Cardiac muscle cell (in vitro differentiated cells and primary cell): Measurements from ENCODE around the gene ZNF142. TPM values are rescaled to one million over a fixed set of nuclear protein-coding genes. Genes with fewer than 3 reads are reported as not detected.

ENCODE experiments used
- DNase-seq, 2 donors: peaks; one replicate each; pipeline versions ENCODE4 v3.0.0 to v3.0.0-alpha.2; 2010 to 2017; ENCODE audit warnings: low read depth in 1 of 2, low spot score in 1 of 2
- H3K27ac ChIP-seq: fragments of 200-600 bp; sonication (generic); 2 replicates; pipeline ENCODE4 v1.5.1; 2016
- H3K27me3 ChIP-seq: fragments of 200-600 bp; sonication (generic); 2 replicates; pipeline ENCODE4 v1.6.0; 2016; ENCODE audit warnings: control low read depth
- H3K36me3 ChIP-seq: fragments of 200-600 bp; sonication (generic); 2 replicates; pipeline ENCODE4 v1.5.1; 2016; ENCODE audit warnings: control low read depth
- H3K4me1 ChIP-seq: fragments of 200-600 bp; sonication (generic); 2 replicates; pipeline ENCODE4 v1.8.1; 2017; ENCODE audit warnings: low read depth, mild to moderate bottlenecking, mixed run types
- H3K4me3 ChIP-seq: fragments of 200-600 bp; sonication (generic); 2 replicates; pipeline ENCODE4 v1.5.1; 2016; ENCODE audit warnings: mild to moderate bottlenecking
- H3K9me3 ChIP-seq: fragments of 200-600 bp; sonication (generic); 2 replicates; pipeline ENCODE4 v1.5.1; 2017; ENCODE audit warnings: low read depth, mild to moderate bottlenecking, control low read depth
- CTCF ChIP-seq: IDR thresholded peaks from 2 replicates; pipeline ENCODE4 v1.5.1; 2012; ENCODE audit warnings: low read depth, mild to moderate bottlenecking, low read length
- polyA plus RNA-seq: library from polyadenylated mRNA; unstranded; fragments of >200 nt; fragmentation: Nextera tagmentation; extraction: Ambion mirVana; gene quantifications from 2 replicates; pipeline ENCODE4 v1.2.1, GENCODE V29; 2016
- total RNA-seq: library from RNA; depleted of rRNA; stranded (reverse); fragments of >200 nt; gene quantifications from 2 replicates; pipeline ENCODE4 v1.2.3, GENCODE V29; 2016

Gene ZNF142
- total and polyA plus RNA-seq, 2 experiments from 2014 or later = 7.6 to 29.4 TPM

GRCh38 chr2:218679119-218679518 lies 19.7 kb upstream of the ZNF142 start:
- H3K4me3 ChIP-seq = no peak overlapping the region
- peaks cover 20% of the 10 kb centered on the region for H3K36me3 ChIP-seq
- H3K9me3 ChIP-seq = no peaks in the 10 kb centered on the region
- TF ChIP-seq CTCF = no peak
- H3K27ac ChIP-seq = no peak overlapping the region
- no peak for DNase-seq
- no peaks in the 10 kb centered on the region for H3K4me1 ChIP-seq
- no peaks in the 10 kb centered on the region for H3K27me3 ChIP-seq

GRCh38 chr2:218671654-218672566 lies 12.5 kb upstream of the ZNF142 start, which contains the start of the genes RNF25 and STK36:
Gene RNF25, minus strand, starts transcription at chr2:218672002. Its CDS starts 32 bp downstream, at chr2:218671970.
Gene STK36, plus strand, starts transcription at chr2:218672086. Its CDS starts 744 bp downstream, at chr2:218672830.
- H3K27ac ChIP-seq = peak within 1 kb of the TSS; percentile 81
- peaks cover 3% of the 10 kb centered on the region for H3K4me1 ChIP-seq
- peaks cover 10% of the 10 kb centered on the region for H3K36me3 ChIP-seq
- no peaks in the 10 kb centered on the region for H3K9me3 ChIP-seq
- no peak for TF ChIP-seq CTCF
- DNase-seq = peak; percentile 93 to 94
- H3K27me3 ChIP-seq = no peaks in the 10 kb centered on the region
- H3K4me3 ChIP-seq = peak within 1 kb of the TSS; percentile 82

GRCh38 chr2:218671097-218671653 lies 11.8 kb upstream of the ZNF142 start:
- TF ChIP-seq CTCF = no peak
- peak in 1 of 2 donors; percentile 9 for DNase-seq
- Histone ChIP-seq H3K27ac (peak overlapping the region; percentile 81), H3K36me3 (peaks cover 16% of the 10 kb centered on the region), H3K4me1 (peaks cover 3% of the 10 kb centered on the region), H3K9me3 (no peaks in the 10 kb centered on the region), H3K27me3 (no peaks in the 10 kb centered on the region), H3K4me3 (peak overlapping the region; percentile 82)

- DNase-seq = no peak
- H3K4me3 ChIP-seq = no peak overlapping the region
- TF ChIP-seq CTCF = no peak
- H3K36me3 ChIP-seq = peaks cover 32% of the 10 kb centered on the region
- H3K9me3 ChIP-seq = no peaks in the 10 kb centered on the region
- H3K4me1 ChIP-seq = peaks cover 3% of the 10 kb centered on the region
- no peak overlapping the region for H3K27ac ChIP-seq
- H3K27me3 ChIP-seq = no peaks in the 10 kb centered on the region
Observed at GRCh38 chr2:218664653-218665052, 5.2 kb upstream of the ZNF142 start.

- DNase-seq = no peak
- Histone ChIP-seq H3K9me3 (no peaks in the 10 kb centered on the region), H3K27ac (no peak overlapping the region), H3K36me3 (peaks cover 32% of the 10 kb centered on the region), H3K4me3 (no peak overlapping the region), H3K27me3 (no peaks in the 10 kb centered on the region), H3K4me1 (peaks cover 3% of the 10 kb centered on the region)
- TF ChIP-seq CTCF = no peak
Observed at GRCh38 chr2:218663901-218664300, 4.5 kb upstream of the ZNF142 start.
